GM10248 (cell line): ENCODE results near the gene GAK.
"Not testable (repeated sequence)": the region's sequence is repeated elsewhere in the genome, so short reads cannot be mapped to it uniquely, and the experiment has no call there.

Source experiments
- CTCF ChIA-PET: fragments of 300-600 bp; sonication (Branson Sonifier 250); formaldehyde crosslinking; extraction: SDS; loops from one replicate; lab custom pipeline; 2021; ENCODE audit warnings: antibody characterized with exemption; lab: Yijun Ruan, JAX
- POLR2A ChIA-PET: fragments of 350-650 bp; sonication (Branson Sonifier 250); formaldehyde crosslinking; extraction: SDS; loops from one replicate; lab custom pipeline; 2020; ENCODE audit warnings: antibody characterized with exemption; lab: Yijun Ruan, JAX
- DNase-seq: peaks from one replicate; pipeline ENCODE4 v3.0.0; 2012; ENCODE audit errors: extremely low spot score
- TF ChIP-seq, protein P1 (sequence below): IDR thresholded peaks from 2 replicates; pipeline ENCODE4 v1.5.1; 2012; ENCODE audit warnings: mild to moderate bottlenecking, low read depth; ENCODE audit errors: extremely low read depth, missing control alignments, control extremely low read depth

The GAK gene

GRCh38 chr4:931960-932712 is at the start of gene GAK, which contains the start of gene TMEM175:
TSS of gene GAK (minus strand) at chr4:932316. CDS start at chr4:932187, 129 bp downstream.
TSS of gene TMEM175 (plus strand) at chr4:932460. CDS start at chr4:947740, 15,280 bp downstream.
- CTCF ChIA-PET = interaction anchor here (0.7 to 1.3 kb wide), 5 partner anchors 8 to 424 kb away, joined by 3 to 6 read pairs (median 3); no protein-coding TSS in a partner anchor
- peak; percentile 98 for DNase-seq
- POLR2A ChIA-PET = interaction anchor here (1.0 kb wide), 1 partner anchor 8 kb away, joined by 7 read pairs; no protein-coding TSS in a partner anchor
- TF ChIP-seq, protein P1, sequence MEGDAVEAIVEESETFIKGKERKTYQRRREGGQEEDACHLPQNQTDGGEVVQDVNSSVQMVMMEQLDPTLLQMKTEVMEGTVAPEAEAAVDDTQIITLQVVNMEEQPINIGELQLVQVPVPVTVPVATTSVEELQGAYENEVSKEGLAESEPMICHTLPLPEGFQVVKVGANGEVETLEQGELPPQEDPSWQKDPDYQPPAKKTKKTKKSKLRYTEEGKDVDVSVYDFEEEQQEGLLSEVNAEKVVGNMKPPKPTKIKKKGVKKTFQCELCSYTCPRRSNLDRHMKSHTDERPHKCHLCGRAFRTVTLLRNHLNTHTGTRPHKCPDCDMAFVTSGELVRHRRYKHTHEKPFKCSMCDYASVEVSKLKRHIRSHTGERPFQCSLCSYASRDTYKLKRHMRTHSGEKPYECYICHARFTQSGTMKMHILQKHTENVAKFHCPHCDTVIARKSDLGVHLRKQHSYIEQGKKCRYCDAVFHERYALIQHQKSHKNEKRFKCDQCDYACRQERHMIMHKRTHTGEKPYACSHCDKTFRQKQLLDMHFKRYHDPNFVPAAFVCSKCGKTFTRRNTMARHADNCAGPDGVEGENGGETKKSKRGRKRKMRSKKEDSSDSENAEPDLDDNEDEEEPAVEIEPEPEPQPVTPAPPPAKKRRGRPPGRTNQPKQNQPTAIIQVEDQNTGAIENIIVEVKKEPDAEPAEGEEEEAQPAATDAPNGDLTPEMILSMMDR = peak; percentile 1

DNA sequence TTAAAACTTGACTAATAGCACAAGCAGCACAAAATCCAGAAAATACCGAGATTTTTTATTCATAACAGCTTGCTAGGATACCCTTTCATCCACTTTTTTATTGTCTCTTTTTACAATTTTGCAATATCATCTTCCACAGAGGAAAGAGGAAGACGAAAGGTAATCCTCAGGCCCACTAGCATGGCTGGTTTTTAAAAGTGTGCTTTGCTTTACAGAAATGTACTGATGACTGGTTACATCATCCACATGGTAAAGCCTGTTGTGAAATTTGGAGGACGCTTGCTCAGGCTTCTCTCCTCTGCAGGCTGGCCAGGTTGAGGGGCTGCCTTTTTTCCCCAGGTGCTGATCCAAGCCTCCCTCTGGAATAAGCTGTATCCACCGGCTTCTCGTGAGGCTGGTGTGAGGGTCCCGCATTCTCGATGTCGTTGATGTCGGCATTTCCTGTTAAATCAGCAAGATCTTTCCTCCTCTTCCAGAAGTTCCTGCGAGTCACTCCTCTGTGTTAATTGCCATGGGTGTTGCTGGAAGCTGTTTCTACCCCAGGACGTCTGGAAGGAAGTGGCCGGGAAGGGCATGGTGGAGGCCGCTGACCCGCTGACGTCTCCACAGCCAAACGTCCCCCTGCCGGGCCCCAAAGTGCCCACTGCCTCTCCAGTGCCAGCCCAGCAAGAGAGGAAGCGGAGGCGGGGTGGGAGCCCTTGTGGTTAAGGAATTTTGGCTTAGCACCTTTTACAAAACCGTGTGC is 47.0 kb upstream of the GAK start:
- POLR2A ChIA-PET = no interaction called here
- no peak for DNase-seq
- CTCF ChIA-PET = interaction anchor here (1.5 kb wide), 1 partner anchor 8 kb away, joined by 4 read pairs; the partner anchor contains the start of gene IDUA
- TF ChIP-seq, protein P1 = no peak

DNA sequence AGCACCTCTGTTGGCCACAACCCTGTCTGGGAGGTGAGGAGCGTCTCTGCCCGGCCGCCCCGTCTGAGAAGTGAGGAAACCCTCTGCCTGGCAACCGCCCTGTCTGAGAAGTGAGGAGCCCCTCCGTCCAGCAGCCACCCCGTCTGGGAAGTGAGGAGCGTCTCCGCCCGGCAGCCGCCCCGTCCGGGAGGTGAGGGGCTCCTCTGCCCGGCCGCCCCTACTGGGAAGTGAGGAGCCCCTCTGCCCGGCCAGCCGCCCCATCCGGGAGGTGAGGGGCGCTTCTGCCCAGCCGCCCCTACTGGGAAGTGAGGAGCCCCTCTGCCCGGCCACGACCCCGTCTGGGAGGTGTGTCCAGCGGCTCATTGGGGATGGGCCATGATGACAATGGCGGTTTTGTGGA is 43.9 kb upstream of the GAK start:
- DNase-seq, CTCF ChIA-PET, POLR2A ChIA-PET: not testable (repeated sequence)

DNA sequence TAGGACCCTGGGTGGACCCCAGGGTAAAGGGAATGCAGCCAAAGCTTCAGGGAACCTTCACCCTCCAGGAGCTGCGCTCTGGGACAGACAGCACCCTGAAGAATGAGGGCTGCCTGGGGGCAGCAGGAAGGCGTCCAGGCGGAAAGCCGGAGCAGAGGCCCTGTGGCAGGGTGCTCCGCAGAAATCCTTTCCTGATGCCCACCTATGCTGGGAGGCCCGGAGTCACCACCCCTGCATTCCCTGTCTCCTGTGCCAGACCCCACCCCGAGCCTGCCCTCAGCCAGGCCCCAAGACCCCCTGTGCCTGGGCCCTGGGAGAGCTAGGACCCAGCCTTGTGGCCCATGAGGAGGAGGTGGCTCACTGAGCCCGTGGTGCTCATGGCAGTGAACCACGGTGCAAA is 42.6 kb upstream of the GAK start:
- TF ChIP-seq, protein P1 = no peak
- ChIA-PET POLR2A (no interaction called here), CTCF (interaction anchor here (1.6 kb wide), 1 partner anchor 12 kb away, joined by 5 read pairs; the partner anchor contains the start of gene IDUA)
- DNase-seq = no peak

- TF ChIP-seq, protein P1 = no peak
- POLR2A ChIA-PET = no interaction called here
- peak; percentile 99 for DNase-seq
- CTCF ChIA-PET = interaction anchor here (1.1 to 1.6 kb wide), 2 partner anchors 13 to 14 kb away, joined by 3 to 5 read pairs; partner anchors contain the start of gene IDUA
Measured at GRCh38 chr4:973431-974397, 41.6 kb upstream of the GAK start, which contains the start of gene DGKQ. TSS of gene DGKQ (minus strand) at chr4:973569. CDS start at chr4:973482, 87 bp downstream.

DNA sequence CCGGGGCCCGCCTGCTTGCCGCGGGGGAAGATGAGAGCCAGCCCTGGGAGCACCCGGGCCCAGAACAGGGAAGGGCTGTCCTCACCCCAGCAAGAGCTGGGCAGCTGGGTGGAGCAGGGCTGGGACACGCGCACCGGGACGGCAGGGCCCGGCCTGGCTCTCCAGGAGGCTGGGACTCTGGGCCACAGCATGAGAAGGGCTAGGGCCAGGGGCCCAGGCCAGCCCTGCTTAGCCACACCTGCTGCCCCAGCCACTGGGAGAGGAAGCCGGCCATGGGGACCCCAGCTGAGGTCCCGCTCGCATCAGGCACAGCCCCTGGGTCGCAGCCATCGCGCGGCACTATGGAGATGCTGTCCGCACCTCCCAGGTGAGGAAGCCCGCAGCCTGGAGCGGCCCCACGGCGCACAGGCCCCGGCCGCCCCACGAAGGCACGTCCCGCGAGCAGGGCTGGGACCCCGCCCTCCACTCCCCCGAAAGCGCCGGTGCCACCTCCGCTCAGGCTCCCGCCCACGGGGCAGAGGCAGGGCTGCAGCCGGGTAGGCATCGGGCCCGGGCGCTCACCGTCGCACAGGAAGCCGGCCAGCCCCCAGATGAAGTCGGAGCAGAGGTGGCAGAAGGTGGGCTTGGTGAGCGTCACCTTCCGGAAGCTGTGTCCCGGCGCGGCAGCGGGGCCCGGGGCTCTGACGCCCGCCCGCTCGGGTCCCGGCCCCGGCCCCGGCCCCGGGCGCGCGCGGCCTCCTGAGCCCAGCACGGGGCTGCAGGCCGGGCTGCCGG is 40.7 kb upstream of the GAK start:
- DNase-seq = peak; percentile 59
- POLR2A ChIA-PET = no interaction called here
- TF ChIP-seq, protein P1 = no peak
- CTCF ChIA-PET = interaction anchor here (1.1 kb wide), 1 partner anchor 14 kb away, joined by 3 read pairs; the partner anchor contains the start of gene IDUA
